ENCODE results near the gene KRTDAP.

The KRTDAP gene

DNA sequence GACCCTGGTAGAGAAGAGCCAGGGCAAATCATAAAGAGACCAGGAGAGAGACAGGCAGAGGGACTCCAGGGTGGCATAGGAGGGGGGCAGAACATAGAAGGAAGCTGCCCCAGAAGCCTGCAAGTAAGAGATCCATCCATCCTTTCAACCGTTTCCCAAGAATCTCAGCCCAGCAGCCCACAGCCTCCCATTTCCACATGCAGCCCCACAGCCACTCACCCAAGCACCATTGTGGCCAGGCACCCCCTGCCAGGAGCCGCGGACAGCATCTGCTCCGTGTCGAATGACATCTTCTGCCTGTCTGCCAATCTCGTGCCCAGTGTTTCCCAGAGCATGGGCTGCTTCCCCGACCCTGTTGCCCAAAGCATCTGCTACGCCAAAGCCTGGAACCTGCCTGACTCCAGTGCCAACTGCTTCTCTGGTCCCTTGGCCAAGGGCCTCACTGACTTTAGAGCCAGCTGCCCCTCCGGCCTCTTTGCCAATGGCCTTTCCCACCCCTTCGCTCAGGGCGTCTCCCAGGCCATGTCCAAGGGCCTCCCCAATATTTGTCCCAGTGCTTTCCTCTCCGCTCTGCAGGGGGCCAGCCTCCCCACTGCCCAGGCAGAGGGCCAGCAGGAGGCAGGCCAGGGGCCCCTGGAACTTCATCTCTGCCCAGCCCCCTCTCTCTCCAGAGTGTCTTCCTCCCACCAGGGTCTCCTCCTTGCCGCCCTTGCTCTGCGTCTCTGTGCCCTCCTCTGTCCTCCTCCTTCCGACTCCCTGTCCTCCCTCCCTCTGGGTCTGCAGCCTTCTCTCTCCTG is 22.8 kb upstream of the KRTDAP start:
- DNase-seq, result no peak

DNA sequence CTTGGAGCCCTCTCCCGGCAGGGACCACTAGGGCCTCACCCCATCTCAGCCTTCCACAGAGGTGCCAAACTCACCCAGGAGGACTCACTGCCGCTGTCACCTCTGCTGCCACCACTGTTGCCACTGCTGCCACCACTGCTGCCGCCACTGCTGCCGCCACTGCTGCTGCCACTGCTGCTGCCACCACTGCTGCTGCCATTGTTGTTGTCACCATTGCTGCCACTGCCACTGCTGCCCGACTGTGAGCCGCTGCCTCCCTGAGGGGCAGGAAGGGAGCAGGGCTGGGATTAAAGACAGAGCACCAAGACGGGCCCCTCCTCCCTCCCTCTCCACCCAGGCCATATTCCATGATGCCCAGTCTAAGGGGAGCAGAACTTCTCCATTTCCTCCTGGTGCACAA is 21.1 kb upstream of the KRTDAP start:
- DNase-seq, result no peak

DNA sequence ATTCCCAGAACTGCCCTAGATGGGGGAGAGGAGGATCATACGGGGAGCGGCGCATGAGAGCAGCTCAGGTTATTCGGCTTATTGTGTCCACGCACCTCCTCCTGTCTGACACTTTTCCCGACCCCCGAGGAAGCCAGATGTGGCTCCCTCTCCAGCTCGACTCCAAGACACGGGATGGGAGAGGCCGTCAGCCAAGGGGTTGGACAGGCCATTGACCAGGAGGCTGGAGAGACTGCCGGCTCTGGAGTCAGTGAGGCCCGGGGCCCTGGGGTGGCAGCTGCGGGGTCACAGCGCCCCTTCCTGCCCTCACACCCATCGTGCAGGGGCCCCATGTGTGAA is 20.3 kb upstream of the KRTDAP start:
- DNase-seq, result no peak

DNA sequence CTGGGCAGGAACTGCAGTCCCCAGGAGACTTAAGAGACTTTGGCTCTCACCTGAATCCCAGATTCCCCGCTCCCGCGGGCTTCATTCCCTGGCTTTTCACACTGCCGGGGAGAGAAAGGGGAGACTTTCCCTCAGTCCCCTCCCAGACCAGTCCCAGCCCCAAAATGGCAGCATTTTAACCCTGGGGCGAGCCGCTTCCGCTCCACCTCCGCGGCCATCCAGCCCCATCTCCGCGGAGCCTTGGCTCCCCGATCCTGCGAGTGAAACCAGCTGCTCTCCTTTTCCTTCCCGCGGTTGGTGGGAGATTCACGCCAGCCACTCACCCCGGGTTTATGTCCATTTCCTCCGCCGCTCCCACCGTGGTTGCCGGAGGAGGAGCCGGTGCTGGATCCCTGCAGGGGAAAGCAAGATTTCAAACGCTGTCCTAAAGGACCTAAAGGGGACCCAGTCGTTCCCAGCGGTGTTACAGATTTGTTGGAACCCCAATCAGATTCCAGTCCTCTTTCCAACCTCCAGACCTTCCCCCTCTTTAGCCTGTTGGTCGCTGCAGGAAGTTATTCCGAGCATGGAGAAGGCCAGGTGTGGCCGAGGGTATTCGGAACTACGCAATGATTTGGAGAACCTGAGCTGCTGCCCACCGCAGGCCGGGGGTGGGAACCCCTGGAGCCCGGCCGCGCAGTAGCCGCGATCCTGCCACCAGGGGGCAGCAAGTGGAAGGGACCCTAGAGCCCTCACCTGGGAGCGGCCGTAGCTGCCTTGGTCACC is 19.8 kb upstream of the KRTDAP start:
- no peak for DNase-seq

DNA sequence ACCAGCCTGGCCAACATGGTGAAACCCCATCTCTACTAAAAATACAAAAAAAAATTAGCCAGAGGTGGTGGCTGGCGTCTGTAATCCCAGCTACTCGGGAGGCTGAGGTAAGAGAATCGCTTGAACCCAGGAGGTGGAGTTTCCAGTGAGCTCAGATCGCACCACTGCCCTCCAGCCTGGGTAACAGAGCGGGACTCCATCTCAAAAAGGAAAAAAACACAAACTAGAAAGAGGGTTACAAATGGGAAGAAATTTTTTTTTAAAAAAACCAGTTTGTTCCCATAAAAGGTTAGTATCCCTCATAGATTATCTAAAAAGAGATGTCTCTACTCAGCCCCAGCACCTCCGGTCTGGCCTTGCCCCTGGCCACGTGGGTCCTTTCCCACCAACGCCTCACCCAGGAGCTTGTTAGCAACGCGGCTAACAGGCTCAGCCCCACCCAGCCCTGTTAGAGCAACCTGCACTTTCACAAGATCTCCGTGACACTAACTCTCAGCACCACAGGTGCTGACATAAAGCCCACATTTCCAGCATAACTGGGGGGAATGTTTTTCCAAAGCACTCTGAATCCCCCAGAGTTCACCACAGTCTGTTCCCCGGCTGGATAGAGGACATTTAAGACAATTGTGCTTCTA is 18.9 kb upstream of the KRTDAP start:
- no peak for DNase-seq

DNA sequence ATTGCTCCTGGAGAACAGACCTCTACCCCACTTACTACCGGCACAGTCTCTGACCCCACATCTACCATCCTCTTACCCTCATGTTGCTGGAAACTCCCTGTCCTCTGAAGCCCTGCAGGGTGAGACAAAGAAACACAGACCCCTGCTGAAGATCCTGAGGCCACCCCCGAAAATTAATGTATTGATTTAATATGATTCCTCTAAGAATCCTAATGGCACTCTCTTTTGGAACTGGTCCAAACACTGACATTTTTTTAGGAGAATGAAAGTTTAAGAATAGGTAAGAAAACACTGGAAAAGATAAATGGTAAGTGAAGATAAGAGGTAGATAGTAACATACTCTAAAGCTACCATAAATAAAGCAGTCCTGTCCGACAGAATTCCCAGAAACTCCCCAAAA is 17.9 kb upstream of the KRTDAP start:
- no peak for DNase-seq

DNA sequence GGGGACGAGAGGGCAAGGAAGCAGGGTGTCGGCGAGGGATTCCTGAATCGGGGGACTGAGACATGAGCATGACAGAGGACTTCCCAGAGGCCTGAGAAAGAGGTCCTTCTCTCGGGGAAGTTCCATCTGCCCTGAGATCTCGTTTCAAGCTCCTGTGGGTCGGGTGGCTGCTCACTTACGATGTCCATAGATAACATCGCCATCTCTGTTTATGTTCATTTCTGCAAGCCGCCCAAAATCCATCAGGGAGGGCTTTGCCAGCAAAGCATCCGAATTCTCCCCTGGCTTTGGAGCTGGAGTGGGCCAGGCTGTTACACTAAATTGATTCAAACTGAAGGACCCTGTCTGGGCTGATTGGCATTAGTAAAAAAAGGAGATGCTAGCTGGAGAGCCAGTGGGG is 17.3 kb upstream of the KRTDAP start:
- DNase-seq, result no peak

DNA sequence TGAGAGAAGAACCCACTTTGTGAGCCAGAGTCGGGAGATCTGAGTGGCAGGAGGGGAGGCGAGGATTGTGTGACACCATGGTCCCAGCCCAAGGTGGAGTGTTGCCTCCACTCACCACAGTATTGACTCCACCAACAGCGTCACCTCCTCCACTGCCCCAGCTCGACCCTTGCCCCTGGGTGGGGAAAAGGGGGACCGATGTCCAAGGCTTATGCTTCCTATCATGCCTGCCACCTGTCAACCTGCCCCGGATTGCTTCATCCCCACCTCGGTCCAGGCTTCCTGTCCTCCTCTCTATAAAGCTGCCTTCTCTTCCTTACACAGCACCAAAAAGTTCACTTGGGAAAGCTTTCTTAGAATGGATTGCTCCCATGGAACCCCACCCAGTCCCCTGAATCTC is 15.7 kb upstream of the KRTDAP start:
- DNase-seq, result no peak

DNA sequence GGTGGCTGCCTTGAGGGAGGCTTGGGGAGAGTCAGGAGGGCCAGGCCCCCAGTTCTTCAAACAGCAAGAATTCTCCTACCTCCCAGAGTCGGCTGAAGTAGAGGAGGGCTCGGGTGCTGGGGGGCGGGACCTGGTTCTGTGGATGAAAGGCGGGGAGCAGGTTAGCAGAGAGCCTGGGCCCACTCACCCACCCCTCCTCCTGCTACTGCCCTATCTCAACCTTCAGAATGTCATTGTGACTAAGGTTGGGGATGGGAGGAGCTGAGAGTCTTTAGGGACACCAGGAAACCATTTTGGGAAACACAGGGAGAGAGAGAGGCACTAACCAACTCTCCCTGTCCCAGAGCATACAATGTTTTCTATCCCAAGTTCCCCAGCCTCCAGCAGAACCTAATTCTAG is 12.5 kb upstream of the KRTDAP start:
- no peak for DNase-seq

DNA sequence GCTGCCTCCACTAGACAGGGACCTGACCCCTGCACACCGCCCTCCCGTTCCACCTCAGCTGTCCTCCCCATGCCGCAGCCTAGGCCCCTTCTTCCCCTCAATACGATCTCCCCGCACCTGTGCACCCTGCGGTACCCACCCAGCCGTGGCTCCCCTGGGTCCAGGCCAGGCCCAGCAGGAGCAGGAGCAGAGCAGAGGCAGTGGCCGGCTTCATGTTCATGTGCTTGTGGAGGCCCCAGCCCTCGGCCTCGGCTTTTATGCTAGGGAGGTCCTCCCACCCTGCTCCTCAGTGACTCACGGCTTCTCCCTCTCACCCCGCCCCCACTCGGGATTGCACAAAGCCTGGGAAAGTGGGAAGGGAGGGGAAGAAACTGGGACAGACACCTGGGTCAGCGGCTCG is 11.4 kb upstream of the KRTDAP start:
- DNase-seq, result no peak

DNA sequence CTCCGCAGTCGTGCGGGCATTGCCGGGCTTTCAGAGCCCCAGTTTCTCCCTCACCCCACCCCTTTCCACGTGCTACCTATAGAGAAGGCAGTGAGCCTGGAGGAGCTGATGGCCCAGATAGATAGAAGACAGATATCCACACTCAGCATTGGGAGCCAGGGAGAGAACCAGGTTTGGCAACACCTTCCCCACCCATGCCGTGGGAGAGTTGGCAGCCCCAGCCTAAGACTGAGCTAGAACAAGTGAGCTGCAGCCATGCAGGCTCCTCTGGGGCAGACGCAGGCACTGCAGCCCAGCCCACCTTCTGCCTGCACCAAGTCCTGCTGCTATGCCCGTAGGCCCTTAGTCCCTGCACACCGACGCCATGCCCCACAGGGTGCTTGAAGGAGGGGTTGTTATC is 10.3 kb upstream of the KRTDAP start:
- DNase-seq, result no peak

DNA sequence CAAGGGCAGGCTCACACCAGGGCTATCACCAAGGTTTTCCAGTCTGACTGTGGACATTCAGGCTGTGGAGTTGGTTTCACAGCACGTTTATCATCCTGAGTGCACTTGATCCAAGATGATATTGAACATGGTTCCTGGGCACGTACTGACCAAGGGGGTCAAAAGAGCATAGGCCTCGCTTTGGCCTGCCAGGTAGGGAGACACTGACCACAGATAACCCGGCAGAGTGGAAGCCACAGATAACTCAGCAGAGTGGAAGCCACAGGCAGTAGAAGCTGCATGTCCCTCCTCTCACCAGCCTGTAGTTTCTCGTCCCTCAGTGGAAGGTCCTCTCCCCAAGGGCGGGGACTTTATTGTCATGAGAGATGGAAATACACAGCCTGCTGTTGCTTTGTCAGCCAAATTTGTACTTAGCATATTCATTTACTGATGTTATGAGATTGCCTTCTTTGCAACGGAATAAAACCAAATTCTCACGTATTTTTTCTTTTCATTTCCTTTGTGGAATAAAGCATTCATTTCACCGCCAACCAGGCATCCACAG is 8.8 kb upstream of the KRTDAP start:
- no peak for DNase-seq

DNA sequence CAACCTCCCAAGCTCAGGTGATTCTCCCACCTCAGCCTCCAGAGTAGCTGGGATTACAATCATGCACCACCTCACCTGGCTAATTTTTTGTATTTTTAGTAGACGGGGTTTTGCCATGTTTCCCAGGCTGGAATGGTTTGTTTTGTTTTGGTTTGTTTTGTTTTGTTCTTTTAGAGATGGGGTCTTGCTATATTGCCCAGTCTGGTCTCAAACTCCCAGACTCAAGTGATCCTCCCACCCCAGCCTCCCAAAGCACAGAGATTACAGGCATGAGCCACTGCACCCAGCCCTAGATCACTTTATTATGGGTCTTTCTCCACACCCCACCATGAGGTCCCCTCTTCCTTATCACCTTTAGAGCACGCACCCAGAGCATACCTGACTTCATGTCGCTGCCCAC is 8.0 kb upstream of the KRTDAP start:
- no peak for DNase-seq

DNA sequence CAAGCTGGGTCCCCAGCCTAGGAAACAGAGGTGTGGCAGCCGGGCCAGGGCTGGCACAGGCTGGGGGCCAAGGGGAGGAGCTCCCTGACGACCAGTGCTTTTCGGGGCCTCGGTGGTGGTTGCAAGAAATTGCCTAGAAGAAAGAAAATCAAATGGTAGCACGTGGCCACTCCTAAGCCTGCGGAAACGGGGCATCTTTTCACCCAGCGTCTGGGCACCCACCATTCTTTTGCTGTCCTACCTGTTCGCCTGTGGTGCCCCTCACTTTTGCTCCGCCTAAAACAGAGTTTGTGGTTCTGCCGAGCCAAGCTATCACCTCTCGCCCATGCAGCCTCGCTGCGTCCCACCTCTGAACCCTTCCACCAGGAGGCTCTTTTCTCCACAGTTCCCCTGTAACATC is 7.1 kb upstream of the KRTDAP start:
- DNase-seq, result no peak

DNA sequence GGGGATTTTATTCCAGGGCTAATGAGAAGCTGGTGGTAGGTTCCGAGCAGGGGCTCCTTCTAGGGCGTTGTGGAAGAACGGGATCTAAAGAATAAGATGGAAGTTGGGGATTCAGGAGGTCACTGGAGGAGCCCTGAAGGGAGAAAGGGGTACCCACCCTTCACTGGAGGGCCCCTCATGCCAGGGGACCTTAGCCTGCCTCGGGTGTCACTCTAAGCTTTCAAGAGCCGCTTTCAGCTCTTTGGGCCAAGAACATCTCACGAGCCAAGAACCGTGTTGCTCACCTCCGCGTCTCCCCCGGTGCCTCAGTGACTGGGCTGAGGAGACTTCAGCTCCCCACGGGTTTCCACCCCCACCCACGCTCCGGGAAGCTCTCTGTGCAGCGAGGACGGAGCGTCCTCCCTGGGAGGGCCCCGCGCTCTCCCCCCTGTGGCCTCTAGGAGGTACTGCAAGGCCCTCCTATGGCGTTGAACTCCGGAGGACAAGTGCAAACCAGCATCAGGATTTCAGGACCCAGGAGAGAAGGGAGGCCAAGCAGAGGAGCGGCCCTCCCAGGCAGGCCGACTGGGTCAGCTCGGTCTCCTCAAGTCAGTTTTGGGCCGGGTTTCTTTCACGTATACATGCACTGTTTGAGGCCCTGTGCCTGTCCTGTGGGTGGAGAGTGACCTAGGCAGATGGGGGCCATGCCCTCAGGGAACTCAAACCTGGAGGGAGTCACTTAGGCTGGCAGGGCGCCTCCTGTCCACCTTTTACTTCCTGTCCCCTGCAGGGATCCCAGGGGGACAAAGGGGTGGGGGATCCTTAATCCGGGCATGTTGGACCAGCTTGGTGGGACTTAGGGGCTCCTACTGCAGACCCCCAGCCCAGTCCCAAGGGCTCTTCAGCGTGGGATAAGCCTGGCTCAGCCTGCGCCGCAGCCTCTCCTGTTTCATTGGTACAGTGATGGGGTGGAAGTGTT is 5.1 kb upstream of the KRTDAP start:
- no peak for DNase-seq

DNA sequence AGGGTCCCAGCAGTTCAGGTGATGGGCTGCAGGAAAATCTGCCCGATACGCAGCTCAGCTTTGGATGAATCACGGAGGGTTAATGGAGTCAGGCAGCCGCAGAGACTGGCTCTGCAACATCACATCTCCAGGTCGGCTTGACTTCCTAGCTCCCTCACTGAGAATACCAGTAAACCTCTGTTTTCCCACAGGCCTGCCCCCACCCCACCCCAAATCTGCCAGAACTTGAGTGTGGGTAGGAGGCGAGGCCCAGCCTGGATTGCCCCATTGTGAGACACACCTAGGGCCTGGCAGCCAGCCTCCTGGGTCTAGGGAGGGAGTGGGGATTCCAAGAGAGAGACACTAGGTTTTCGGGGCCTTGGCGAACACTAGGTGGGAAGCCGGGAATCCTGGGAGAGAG is 3.7 kb upstream of the KRTDAP start:
- DNase-seq, result no peak

DNA sequence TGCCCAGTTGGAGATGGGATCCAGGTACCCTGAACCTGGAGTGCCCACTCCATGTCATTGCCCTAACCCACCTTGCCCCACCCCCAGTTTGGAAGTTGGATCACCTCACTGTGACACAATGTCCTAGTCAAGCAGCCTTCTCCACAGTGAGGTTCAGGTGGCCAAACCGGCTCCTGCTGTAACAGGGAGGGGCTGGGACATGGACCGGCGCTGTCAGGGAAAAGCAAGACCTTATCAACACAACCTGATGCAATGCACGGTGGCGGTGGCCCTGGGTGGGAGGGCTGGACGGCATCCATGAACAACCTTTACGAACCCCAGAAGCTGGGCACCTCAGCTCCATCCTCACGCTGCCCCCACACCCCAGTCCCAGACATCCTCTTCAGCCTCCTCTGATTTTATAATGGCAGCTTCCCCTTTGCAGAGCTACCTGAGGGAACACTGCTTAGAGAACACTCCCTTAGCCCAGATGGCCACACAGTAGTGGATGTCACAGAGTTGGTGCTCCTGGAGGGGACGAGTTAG is 1.6 kb upstream of the KRTDAP start:
- DNase-seq, result no peak

DNA sequence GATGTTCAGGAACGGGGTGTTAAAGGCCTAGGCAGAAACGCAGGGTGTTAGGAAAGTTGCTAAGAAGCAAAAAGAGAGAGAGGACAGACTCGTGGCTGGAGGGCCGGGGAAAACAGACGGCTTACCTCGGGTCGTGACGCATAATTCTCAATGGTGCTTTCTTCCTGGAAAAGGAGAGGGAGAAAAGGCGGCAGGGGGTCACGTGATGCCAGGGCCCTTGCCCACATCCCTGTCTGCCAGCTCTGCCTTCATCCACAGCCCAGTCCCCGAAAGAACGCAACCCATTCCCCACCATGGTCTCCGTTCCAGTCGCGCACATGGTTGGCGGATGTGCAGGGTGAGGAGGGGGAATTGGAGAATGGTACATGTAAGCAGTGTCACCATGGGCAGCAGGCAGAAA is 1.6 kb downstream of the KRTDAP start:
- DNase-seq, result no peak

DNA sequence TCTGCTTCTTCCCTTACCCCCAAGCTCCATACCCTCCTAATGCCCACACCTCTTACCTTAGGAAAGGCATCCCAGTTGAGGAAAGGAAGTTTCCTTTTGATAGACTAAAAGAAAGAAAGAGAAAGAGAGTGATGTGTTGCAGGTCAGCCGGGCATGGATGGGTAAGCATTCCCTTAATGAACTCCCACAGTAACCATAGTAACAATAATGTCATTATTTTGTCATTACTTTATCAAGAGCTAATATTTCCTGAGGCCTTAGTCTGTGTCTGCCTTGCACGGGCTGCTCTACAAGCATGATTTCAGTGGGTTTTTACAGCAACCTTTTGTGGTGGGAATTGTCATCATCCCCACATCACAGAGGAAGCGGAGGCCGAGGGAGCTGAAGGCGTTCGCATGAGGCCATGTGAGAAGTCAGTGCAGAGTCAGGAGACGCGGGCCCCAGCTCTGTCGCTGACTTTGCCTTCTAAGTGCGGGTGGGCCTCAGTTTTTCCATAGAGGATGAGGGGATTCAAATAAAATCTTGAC is 2.5 kb downstream of the KRTDAP start:
- no peak for DNase-seq

DNA sequence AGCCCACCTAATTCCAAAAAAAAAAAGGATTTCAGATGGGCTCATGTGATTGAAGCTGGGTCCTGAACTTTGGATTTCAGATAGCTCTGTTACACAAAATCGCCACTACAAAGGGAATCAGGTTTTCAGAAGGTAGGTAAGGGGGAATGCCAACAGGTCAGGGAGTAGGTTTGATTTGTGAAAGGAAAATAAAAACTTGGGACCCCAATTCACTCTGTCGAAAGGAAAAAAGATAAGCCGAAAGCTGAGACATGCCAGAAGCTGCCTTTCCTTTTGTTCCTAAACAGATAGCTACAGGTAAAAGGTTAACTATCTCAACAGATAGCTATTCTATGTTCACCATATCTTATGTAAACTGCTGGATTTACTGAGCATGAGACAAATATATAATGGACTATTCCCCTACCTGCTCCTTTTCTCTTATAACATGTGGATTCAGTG is 4.0 kb downstream of the KRTDAP start:
- DNase-seq, result no peak

DNA sequence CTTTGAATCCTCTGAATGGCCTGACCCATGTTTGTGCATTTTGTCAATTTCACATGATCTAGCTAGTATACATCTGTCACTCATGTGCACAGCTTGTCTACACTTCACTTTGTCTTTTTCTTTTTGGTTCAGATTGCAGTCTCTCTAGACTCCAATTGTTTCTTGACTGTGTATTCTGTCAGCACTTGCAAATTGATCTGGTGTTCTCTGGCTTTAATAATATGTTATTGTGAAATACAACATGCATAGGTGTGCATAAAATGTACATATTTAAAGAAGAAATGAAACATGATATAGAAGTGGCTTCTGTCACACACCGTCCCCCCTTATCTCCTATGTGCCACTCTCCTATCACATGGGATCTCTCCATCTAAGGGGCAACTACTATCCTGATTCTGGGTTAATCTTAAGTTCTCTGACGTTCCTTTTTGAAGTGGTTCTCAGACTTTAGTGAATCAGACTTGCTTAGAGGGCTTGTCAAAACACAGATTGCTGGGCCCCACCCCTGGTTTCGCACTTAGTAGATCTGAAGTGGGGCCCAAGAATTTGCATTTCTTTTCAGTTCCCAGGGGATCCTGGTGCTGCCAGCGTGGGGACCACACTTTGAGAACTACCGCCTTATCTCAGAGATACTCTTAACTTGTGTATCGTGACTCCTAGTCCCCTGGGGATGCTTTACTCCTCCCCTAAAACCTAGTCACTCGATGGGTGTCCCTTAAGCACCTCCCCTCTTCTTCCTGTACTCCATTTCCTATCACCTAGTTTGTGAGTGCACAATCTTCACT is 5.8 kb downstream of the KRTDAP start:
- DNase-seq, result no peak
